Glutamatergic neuron (in vitro differentiated cells): Measurements from ENCODE around the gene ZGRF1. TPM values are rescaled to one million over a fixed set of nuclear protein-coding genes. Genes with fewer than 3 reads are reported as not detected.

Experiments
- DNase-seq: peaks from one replicate; pipeline ENCODE4 v3.0.0; 2022
- H3K27ac Mint-ChIP-seq: one replicate; pipeline ENCODE4 v1.8.0; 2020; ENCODE audit warnings: mild to moderate bottlenecking, mixed read lengths, inconsistent platforms; ENCODE audit not compliant: unreplicated experiment
- H3K27me3 Mint-ChIP-seq: one replicate; pipeline ENCODE4 v1.8.0; 2020; ENCODE audit warnings: mild to moderate bottlenecking, moderate library complexity, mixed read lengths, inconsistent platforms; ENCODE audit not compliant: unreplicated experiment
- H3K36me3 Mint-ChIP-seq: one replicate; pipeline ENCODE4 v1.8.0; 2020; ENCODE audit warnings: mild to moderate bottlenecking, mixed read lengths, inconsistent platforms; ENCODE audit not compliant: unreplicated experiment
- H3K4me1 Mint-ChIP-seq: one replicate; pipeline ENCODE4 v1.8.0; 2020; ENCODE audit warnings: mild to moderate bottlenecking, low read depth, mixed read lengths, inconsistent platforms; ENCODE audit not compliant: unreplicated experiment
- H3K4me3 Mint-ChIP-seq: one replicate; pipeline ENCODE4 v1.8.0; 2020; ENCODE audit warnings: mild to moderate bottlenecking, mixed read lengths, inconsistent platforms; ENCODE audit not compliant: unreplicated experiment
- H3K9me3 Mint-ChIP-seq: one replicate; pipeline ENCODE4 v1.8.0; 2020; ENCODE audit warnings: mild to moderate bottlenecking, moderate library complexity, mixed read lengths, inconsistent platforms; ENCODE audit not compliant: unreplicated experiment
- total RNA-seq: library from RNA; stranded (reverse); fragmentation: NEBNext Ultra II Directional; extraction: Animal tissue kit (Norgen Biotek cat#: 25700); gene quantifications from one replicate; pipeline ENCODE4 v1.2.1, GENCODE V29; 2021; ENCODE audit not compliant: unreplicated experiment
- TF ChIP-seq, protein P1 (sequence below): fragments of 200-600 bp; sonication (generic); IDR thresholded peaks from one replicate; pipeline ENCODE4 v1.5.0; 2021; ENCODE audit not compliant: partially characterized antibody, unreplicated experiment

The ZGRF1 gene
- total RNA-seq, 1 donor from 2014 or later, result 18.5 TPM

DNA sequence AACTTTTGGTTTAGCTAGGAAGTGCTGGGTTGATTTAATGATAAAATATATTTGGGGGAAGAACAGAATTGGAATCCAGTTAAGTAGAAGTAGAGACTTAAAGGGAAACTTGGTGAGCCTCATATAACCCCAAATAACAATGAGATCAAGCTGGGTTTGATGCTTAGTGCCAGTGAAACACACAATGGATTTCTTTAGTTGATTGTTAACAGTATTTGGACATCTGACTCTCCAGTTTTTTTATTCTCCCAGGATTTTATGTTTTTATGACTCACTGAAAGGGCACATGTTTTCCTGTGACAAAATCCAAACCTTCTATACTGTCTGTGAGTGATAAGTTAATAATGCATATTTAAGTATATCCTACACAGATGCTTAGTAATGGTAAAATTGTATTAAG, 118.0 kb downstream of the ZGRF1 start:
- DNase-seq, result no peak
- Mint-ChIP-seq H3K9me3 (peaks cover 22% of the 10 kb centered on the region), H3K4me3 (no peak overlapping the region), H3K4me1 (peaks cover 32% of the 10 kb centered on the region), H3K27me3 (peaks cover 39% of the 10 kb centered on the region), H3K27ac (no peak overlapping the region), H3K36me3 (peaks cover 10% of the 10 kb centered on the region)
- TF ChIP-seq, protein P1, sequence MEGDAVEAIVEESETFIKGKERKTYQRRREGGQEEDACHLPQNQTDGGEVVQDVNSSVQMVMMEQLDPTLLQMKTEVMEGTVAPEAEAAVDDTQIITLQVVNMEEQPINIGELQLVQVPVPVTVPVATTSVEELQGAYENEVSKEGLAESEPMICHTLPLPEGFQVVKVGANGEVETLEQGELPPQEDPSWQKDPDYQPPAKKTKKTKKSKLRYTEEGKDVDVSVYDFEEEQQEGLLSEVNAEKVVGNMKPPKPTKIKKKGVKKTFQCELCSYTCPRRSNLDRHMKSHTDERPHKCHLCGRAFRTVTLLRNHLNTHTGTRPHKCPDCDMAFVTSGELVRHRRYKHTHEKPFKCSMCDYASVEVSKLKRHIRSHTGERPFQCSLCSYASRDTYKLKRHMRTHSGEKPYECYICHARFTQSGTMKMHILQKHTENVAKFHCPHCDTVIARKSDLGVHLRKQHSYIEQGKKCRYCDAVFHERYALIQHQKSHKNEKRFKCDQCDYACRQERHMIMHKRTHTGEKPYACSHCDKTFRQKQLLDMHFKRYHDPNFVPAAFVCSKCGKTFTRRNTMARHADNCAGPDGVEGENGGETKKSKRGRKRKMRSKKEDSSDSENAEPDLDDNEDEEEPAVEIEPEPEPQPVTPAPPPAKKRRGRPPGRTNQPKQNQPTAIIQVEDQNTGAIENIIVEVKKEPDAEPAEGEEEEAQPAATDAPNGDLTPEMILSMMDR, result no peak

DNA sequence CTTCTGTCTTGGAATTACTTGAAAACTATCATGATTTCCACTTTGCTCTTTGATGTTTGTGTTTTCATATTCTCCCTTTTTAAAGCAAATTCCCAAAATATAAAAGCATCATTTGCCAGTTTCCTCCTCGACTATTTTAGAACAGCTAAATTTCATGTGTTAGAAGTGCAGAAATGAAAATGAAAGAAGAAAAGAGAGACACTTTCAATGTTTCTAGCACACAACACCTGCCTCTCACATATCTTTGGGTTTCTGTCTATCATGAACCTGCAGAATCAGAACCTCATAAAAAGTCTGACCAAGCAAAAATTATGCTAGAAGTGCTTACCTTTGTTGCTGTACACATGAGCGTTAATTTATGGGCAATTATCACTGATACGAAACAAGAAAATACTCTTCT, 118.8 kb downstream of the ZGRF1 start:
- Mint-ChIP-seq H3K4me1 (peaks cover 27% of the 10 kb centered on the region), H3K27ac (peak overlapping the region; percentile 9)

DNA sequence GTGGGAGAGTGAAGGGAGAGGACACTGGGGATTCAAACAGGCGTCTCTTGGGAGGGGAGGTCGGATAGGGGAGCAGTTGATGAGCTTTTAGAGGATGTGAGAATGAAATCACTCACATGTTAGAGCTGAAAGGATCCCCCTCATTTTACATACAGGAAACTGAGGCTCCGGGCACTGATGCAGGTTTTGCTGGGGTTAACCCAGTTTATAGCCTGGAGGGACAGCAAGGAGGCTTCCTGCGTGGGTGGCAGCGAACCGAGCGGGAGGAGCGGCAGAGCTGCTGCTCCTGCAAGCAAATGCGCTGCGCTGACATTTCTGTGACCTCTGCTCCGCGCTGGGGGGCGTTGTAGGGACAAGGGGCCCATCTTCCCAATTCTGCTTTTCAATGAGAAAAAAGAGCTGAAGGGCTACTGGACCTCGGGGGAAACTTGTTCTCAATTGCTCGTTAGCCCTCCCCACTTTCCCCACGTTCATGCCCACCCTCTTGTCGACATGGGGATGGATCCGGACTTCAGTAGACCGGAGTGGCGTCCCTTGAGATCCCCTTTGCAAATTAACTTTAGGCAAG, 119.6 kb downstream of the ZGRF1 start:
- H3K27ac Mint-ChIP-seq, result peak overlapping the region; percentile 9
- peak overlapping the region; percentile 94 for H3K4me3 Mint-ChIP-seq
- TF ChIP-seq, protein P1, result no peak
- peaks cover 38% of the 10 kb centered on the region for H3K27me3 Mint-ChIP-seq
- peaks cover 27% of the 10 kb centered on the region for H3K4me1 Mint-ChIP-seq
- peaks cover 10% of the 10 kb centered on the region for H3K36me3 Mint-ChIP-seq
- peak; percentile 53 for DNase-seq
- H3K9me3 Mint-ChIP-seq, result peaks cover 26% of the 10 kb centered on the region

More for the DNA sequence above, 118.8 kb downstream of the ZGRF1 start:
- peaks cover 10% of the 10 kb centered on the region for H3K36me3 Mint-ChIP-seq
- H3K27me3 Mint-ChIP-seq, result peaks cover 38% of the 10 kb centered on the region
- peaks cover 23% of the 10 kb centered on the region for H3K9me3 Mint-ChIP-seq
- H3K4me3 Mint-ChIP-seq, result peak overlapping the region; percentile 94
- DNase-seq, result no peak
- TF ChIP-seq, protein P1, result no peak

DNA sequence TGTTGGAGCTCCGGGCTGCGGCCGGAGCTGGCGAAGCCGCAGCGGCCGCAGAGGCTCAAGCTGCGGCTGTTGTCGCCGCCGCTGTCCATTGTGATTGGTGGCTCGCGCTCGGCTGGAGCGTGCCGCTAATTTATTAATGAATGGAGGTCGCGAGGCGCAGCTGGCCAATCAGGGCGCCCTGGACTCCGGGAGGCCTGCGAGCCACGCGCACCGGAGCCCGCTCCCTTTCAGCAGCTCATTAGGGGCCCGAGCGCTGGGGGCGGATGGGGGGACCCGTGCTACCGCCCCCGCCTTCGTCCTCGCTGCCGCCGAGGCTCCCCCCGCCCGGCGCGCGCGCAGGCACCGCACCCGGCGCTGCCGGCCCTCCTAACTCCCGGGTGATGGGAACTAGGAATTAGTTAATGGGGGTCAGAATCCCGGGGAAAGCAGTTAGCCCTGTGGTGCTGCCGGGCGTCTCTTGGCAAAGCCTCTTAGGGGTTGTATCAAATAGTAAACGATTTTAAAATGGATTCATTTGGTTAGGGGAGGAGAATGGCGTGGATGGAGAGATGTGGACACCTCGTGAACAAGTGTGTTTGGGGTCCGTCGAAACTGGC, 120.1 kb downstream of the ZGRF1 start:
- peaks cover 10% of the 10 kb centered on the region for H3K36me3 Mint-ChIP-seq
- H3K9me3 Mint-ChIP-seq, result peaks cover 28% of the 10 kb centered on the region
- H3K27me3 Mint-ChIP-seq, result peaks cover 36% of the 10 kb centered on the region
- H3K4me3 Mint-ChIP-seq, result peak overlapping the region; percentile 98
- DNase-seq, result peak; percentile 87
- H3K4me1 Mint-ChIP-seq, result peaks cover 25% of the 10 kb centered on the region
- TF ChIP-seq, protein P1, result no peak
- peak overlapping the region; percentile 9 for H3K27ac Mint-ChIP-seq

DNA sequence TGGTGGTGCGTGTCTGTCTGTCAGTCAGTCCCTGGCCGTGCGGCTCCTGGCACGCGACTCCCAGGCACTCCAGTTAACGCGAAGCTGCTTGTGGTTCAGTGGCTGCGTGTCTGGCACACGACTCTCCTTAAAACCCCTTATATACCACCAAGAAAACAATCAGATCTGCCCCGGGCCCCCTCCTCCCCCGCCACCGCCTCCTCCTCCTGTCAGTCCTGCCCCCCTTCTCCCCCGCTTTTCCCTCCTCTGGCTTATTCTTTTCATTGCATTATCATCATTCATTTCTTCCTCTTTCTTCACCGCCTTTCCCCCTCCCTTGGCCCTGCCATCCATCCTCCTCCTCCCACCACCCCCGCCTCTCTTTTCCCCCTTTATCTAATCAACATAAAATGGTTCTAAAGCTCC, 120.6 kb downstream of the ZGRF1 start, which contains the start of gene NEUROG2:
Gene NEUROG2 (minus strand): TSS at position 115 of the 405 bp plus-strand sequence. CDS start 705 bp downstream, outside the sequence.
- TF ChIP-seq, protein P1, result no peak
- peaks cover 36% of the 10 kb centered on the region for H3K27me3 Mint-ChIP-seq
- peaks cover 28% of the 10 kb centered on the region for H3K9me3 Mint-ChIP-seq
- H3K36me3 Mint-ChIP-seq, result peaks cover 10% of the 10 kb centered on the region
- H3K4me1 Mint-ChIP-seq, result peaks cover 25% of the 10 kb centered on the region
- peak within 1 kb of the TSS; percentile 99 for H3K27ac Mint-ChIP-seq
- H3K4me3 Mint-ChIP-seq, result peak within 1 kb of the TSS; percentile 98
- peak; percentile 35 for DNase-seq
